Stomach (tissue), 9 donors: ENCODE measurements around the gene BLVRA. TPM values are rescaled to one million over a fixed set of nuclear protein-coding genes. Genes with fewer than 3 reads are reported as not detected.

Experiments
- DNase-seq, 2 donors: peaks; one replicate each; pipeline versions ENCODE4 v3.0.0 to v3.0.0-alpha.2; 2013 to 2019
- H3K27ac ChIP-seq, 5 donors: fragments of 200-600 bp in 4 of 5; sonication (generic) in 4 of 5; one replicate each; pipeline ENCODE4 v1.5.1; 2013 to 2019; ENCODE audit warnings: mild to moderate bottlenecking in 1 of 5, moderate library complexity in 1 of 5
- H3K27me3 ChIP-seq, 3 donors: fragments of 200-600 bp; sonication (generic); one replicate each; pipeline ENCODE4 v1.5.1; 2017 to 2019; ENCODE audit warnings: mixed run types in 1 of 3
- H3K36me3 ChIP-seq, 4 donors: fragments of 200-600 bp; sonication (generic); 1 replicate in 3 of 4; 2 replicates in 1 of 4; pipeline ENCODE4 v1.5.1; 2016 to 2019
- H3K4me1 ChIP-seq, 4 donors: fragments of 200-600 bp; sonication (generic); one replicate each; pipeline ENCODE4 v1.5.1; 2016 to 2019
- H3K4me3 ChIP-seq, 4 donors: fragments of 200-600 bp; sonication (generic) in 3 of 4; one replicate each; pipeline ENCODE4 v1.5.1; 2016 to 2019; ENCODE audit warnings: mild to moderate bottlenecking in 1 of 4
- H3K9me3 ChIP-seq, 4 donors: fragments of 200-600 bp; sonication (generic); one replicate each; pipeline ENCODE4 v1.5.1; 2016 to 2019
- CTCF ChIP-seq, 7 experiments: fragments of 450-650 bp in 4 of 7; fragments of 200-600 bp in 3 of 7; sonication (generic) in 3 of 7; IDR thresholded peaks; one replicate each; pipeline ENCODE4 v1.5.1; 2016 to 2019; ENCODE audit warnings: antibody characterized with exemption in 7 of 7, control low read depth in 2 of 7, mild to moderate bottlenecking in 1 of 7
- EP300 ChIP-seq: sonication (generic); formaldehyde crosslinking; IDR thresholded peaks from one replicate; pipeline ENCODE4 v1.6.1; 2017; ENCODE audit warnings: antibody characterized with exemption
- POLR2A ChIP-seq, 4 donors: fragments of 450-650 bp; IDR thresholded peaks; one replicate each; pipeline ENCODE4 v1.6.1; 2016; ENCODE audit warnings: antibody characterized with exemption in 4 of 4, control low read depth in 2 of 4, mild to moderate bottlenecking in 1 of 4, moderate library complexity in 1 of 4
- POLR2AphosphoS5 ChIP-seq, 3 donors: sonication (generic); formaldehyde crosslinking; IDR thresholded peaks; one replicate each; pipeline ENCODE4 v1.6.1; 2016; ENCODE audit warnings: antibody characterized with exemption in 3 of 3
- WGBS, 5 donors: extraction: QIAGEN DNeasy Blood & Tissue Kit in 3 of 5; methylation state at CpG; one replicate each; pipeline versions ENCODE4 v1.1.5 to v1.1.7; 2013 to 2018; 5-methylcytosine and 5-hydroxymethylcytosine counted together
- intact Hi-C: fragments of 100-400 bp; cut with DNase I; formaldehyde crosslinking; loops from one replicate; pipeline ENCODE4 v1.15.1; 2023; ENCODE audit warnings: low total_unique reads
- polyA plus RNA-seq, 3 donors: library from polyadenylated mRNA; stranded (reverse); fragments of 200-250 nt; gene quantifications; one replicate each; pipeline ENCODE4 v1.2.3, GENCODE V29; 2013
- total RNA-seq, 5 donors: library from RNA; depleted of rRNA; stranded (reverse); fragments of >200 nt; gene quantifications; one replicate each; pipeline versions ENCODE4 v1.1.0 to v1.2.3, GENCODE V29; 2014 to 2016
- donor health status: healthy with polysubstance abuse.
- donor health status: Bipolar disorder and iron deficiency.
- donor health status: healthy.

BLVRA gene
- total and polyA plus RNA-seq, 8 donors = 15.2 to 67.1 (median 46.4) TPM

- no peak for DNase-seq
- intact Hi-C loops = no loop called here
- 84 to 91% (median 86%) methylated on average over 14 of the region's 14 CpGs for WGBS, 5 donors
- Histone ChIP-seq H3K36me3 (peaks cover 0 to 10% (median 4%) of the 10 kb centered on the region in 4 donors), H3K27ac (no peak overlapping the region), H3K9me3 (no peaks in the 10 kb centered on the region), H3K4me3 (peak overlapping the region in 1 of 4 donors; percentile 13), H3K27me3 (no peaks in the 10 kb centered on the region), H3K4me1 (peaks cover 0 to 43% (median 22%) of the 10 kb centered on the region in 4 donors)
- TF ChIP-seq POLR2A (IDR thresholded peaks at IDR 0.05) (no peak), CTCF (IDR thresholded peaks at IDR 0.05) (no peak), POLR2AphosphoS5 (IDR thresholded peaks at IDR 0.05) (no peak), EP300 (no peak)
Observed at GRCh38 chr7:43779045-43779812, 20.7 kb downstream of the BLVRA start.

GRCh38 chr7:43781726-43782607 is 23.5 kb downstream of the BLVRA start:
- H3K27me3 ChIP-seq = no peaks in the 10 kb centered on the region
- DNase-seq = no peak
- peaks cover 0 to 67% (median 32%) of the 10 kb centered on the region in 4 donors for H3K4me1 ChIP-seq
- H3K36me3 ChIP-seq = peaks cover 0 to 10% (median 4%) of the 10 kb centered on the region in 4 donors
- H3K27ac ChIP-seq = peak overlapping the region in 1 of 5 donors; percentile 38
- TF ChIP-seq CTCF (IDR thresholded peaks at IDR 0.05) (no peak), POLR2AphosphoS5 (IDR thresholded peaks at IDR 0.05) (no peak), POLR2A (IDR thresholded peaks at IDR 0.05) (no peak), EP300 (no peak)
- WGBS, 5 donors = 82 to 90% (median 84%) methylated on average over 10 of the region's 10 CpGs
- H3K4me3 ChIP-seq = no peak overlapping the region
- no peaks in the 10 kb centered on the region for H3K9me3 ChIP-seq
- intact Hi-C loops = no loop called here

GRCh38 chr7:43782768-43783555 is 24.5 kb downstream of the BLVRA start:
- no peaks in the 10 kb centered on the region for H3K27me3 ChIP-seq
- TF ChIP-seq EP300 = no peak
- no peak for TF ChIP-seq CTCF (IDR thresholded peaks at IDR 0.05)
- TF ChIP-seq POLR2AphosphoS5 (IDR thresholded peaks at IDR 0.05) = no peak
- no peak for TF ChIP-seq POLR2A (IDR thresholded peaks at IDR 0.05)
- peaks cover 0 to 14% (median 8%) of the 10 kb centered on the region in 4 donors for H3K36me3 ChIP-seq
- DNase-seq = no peak
- no peaks in the 10 kb centered on the region for H3K9me3 ChIP-seq
- intact Hi-C loops = no loop called here
- H3K4me3 ChIP-seq = no peak overlapping the region
- H3K27ac ChIP-seq = peak overlapping the region in 1 of 5 donors; percentile 38
- H3K4me1 ChIP-seq = peaks cover 0 to 73% (median 32%) of the 10 kb centered on the region in 4 donors
- WGBS, 5 donors = 85 to 91% (median 89%) methylated on average over 8 of the region's 8 CpGs
